HG03439 (cell line): Measurements from ENCODE around the gene FBXW9.
"Not testable (repeated sequence)": the region's sequence is repeated elsewhere in the genome, so short reads cannot be mapped to it uniquely, and the experiment has no call there.

ENCODE experiments used
- ATAC-seq: cut with Tn5 transposase; IDR thresholded peaks from one replicate; pipeline ENCODE4 v1.9.1; 2021; ENCODE audit warnings: mild to moderate bottlenecking, moderate library complexity; ENCODE audit not compliant: unreplicated experiment

Gene FBXW9

DNA sequence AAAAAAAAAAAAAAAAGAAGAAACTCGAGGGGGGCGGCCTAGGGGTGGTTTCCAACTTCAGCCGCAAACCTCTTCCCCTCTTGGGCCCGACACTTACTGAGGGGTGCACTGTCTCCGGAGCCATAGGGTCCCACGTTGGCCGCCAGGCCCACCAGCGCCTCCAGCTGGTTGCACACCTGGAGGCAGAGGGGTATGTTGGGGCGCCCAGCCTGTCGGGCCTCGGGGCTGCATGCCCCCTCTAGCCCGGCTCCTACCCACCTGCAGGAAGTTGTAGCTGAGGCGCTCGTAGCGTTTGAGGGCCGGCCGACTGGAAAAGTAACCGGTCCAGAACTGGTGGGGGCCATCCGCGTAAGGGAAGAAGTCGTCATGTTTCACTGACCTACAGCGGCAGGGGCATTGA, 38.5 kb downstream of the FBXW9 start:
- ATAC-seq, result no peak

DNA sequence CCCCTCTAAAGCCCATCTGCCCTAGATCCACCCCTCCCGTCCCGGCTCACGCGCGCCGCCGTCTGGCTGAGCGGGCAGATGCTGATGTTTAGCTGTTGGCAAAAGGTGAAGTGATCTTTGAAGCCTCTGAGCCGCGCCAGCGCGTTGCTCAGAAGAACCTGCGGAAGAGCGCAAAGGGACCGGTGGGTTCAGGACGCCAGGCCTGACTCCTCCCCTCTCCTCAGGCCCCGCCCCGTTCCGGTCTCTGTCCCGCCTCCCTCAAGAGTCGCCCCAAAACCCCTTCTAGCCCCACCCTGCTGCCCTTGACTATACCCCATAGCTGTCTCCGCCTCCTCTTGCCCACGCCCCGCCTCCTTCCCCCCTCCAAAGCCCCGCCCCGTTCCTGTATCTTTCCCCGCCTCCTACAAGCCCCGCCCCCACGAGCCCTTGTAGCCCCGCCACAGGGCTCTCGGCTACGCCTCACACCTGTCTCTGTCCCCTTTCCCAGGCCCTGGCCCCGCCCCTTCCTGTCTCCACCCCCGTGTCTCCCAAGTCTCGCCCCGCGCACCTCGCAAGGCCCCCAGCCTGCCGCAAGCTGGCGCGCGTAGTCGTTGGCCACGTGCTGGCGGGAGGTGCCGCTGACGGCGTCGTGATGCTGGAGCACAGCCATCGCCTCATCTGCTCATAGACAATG, 39.4 kb downstream of the FBXW9 start:
- ATAC-seq, result no peak

DNA sequence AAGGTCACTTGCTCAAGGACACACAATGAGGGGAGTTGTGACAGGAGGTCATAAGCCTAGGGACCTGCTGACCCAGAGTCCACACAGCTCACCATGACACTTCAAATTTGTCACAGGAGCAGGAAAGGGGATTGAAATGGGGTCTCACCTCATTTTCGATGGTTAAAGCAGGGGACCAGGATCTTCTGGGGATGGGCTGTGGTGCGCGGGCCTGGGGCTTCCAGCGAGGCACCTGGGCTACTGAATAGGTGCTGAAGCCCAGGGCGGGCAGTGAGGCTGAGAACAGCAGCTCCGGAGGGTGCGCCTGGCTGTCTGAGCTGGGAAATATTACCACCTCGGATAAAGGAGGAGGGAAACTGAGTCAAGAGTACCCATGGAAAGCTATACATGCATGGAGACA, 40.9 kb downstream of the FBXW9 start:
- ATAC-seq, result no peak

DNA sequence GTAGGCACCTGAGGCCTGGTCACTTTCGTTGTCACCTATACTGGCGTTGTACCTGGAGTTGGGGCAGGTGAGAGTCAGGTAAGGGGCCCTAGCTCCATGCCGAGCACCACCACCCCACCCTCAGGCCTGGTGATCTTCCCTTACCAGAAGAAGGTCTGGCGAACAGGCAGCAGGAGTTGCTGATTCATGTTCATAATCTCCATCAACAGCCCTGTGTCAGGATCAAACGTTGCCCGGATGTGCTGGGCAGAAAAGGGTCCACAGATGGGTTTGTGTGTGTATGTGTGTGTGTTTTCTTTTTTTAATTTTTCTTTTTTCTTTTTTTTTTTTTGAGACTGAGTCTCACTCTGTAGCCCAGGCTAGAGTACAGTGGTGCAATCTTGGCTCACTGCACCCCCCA, 44.2 kb downstream of the FBXW9 start:
- no peak for ATAC-seq

DNA sequence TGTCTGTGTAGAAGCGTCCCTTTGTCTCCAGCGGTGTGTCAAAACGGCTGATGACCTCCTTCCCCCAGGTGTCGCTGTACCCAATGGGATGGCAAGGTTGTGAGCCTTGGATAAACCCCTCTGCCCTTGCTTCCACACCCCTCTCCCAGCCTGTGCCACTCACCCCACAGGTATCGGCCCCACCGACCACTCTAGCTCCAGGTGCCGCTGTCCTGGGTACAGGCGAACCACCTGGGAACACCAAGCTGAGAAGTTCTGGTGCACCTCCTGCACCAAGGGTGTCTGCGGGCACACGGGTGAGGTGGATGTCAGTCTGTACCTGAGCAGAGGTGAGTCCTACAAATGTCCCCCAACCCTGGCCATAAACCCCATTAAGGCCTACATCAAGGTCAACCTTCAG, 46.5 kb downstream of the FBXW9 start:
- ATAC-seq, result no peak

DNA sequence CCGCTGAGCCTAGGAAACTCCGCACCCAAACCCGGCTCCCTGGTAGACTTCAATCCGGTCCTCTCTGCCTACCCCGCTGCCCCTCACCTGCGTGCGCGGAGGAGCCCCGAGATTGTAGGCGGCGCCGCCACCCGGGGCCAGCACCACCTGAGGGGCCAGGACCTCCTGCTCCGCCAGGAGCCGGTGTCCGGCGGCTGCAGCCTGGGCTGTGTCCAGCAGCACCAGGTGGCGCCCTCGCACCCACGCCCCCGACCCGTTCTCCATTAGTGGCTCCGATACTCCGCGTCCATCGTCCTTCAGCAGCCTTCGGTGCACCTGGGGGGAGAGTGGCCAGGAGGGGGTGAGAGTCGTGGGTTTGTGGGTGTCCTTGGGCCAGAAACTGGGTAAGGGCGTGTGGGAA, 48.3 kb downstream of the FBXW9 start:
- ATAC-seq, result no peak

DNA sequence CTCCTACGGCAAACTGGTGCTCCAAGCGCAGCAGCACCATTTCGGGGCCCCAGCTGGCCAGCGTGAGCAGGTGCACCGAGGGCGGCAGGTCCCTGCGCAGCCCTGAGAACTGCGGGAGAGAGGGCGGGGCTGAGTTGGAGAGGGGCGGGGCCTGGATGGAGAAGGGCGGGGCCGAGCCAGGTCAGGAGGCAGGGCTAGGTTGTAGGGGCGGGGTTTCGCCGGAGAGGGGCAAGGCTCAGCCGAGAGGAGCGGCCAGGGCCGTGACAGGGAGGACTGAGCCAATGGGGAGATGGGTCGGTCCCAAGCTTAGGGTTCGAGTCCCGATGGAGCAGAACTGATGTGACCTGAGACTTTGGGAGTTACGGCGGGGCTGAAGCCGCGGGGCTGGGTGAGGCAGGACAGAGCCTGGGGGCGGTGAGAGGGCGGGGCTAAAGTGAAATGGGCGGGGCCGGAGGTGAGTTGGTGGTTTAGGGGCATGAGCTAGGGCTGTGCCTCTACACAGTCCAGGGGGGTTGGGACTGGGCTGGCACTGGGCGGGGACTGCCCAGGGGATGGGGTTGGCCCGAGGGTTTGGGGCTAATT, 48.9 kb downstream of the FBXW9 start:
- ATAC-seq, result no peak

DNA sequence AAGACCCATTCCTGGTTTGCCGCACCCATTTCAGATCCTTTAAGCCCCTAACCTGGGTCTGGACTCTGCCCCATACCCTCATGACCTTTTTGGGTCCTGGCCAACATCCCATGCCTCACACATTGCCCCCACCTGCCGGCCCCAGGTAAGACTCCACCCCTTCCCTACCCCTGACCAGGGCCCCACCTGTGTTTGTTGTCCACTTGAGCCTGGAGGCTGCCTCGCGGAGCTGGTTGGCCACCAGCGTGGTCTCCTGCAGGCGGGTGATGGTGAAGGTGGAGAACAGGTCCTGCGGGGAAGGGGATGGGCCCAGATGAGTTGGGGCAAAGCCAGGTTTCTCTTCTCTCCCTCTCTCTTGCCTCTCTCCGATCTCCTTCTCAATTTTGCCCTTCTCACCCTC, 49.4 kb downstream of the FBXW9 start:
- ATAC-seq, result no peak

DNA sequence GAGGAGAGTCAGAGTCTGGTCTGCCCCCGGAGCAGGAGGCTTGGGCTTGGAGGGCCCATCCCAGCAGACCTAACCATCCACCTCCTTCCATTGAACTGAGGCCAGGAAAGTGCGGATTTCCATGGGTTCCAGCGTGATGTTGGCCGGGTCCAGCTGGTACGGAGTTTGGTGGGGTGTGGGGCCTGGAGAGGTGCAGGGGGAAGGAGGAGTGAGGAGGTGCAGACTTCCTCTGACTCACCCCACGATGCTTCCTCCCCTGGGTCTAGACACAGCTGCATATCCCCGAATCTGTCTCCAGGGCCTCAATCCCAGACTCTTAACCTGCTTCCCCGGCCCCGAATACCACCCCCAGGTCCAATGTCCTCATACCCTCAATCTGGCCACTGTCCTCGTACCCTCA, 49.9 kb downstream of the FBXW9 start:
- no peak for ATAC-seq

DNA sequence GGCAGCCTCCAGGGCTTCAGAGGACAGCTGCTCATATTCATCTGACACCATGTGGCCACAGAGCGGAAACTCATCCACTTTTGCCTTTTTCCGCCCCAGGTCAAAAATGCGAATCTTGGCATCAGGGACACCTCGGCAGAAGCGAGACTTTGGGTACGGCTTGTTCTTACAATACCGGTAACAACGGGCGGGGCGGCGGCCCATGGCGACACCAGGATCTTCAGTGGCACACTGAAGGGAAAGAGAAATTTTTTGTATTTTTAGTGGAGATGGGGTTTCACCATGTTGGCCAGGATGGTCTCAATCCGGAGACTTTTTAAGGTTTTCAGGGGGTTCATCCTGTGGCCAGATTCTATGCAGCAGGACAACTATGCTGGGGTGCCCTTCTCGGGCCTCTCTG, 52.7 kb downstream of the FBXW9 start:
- not testable (repeated sequence) for ATAC-seq

DNA sequence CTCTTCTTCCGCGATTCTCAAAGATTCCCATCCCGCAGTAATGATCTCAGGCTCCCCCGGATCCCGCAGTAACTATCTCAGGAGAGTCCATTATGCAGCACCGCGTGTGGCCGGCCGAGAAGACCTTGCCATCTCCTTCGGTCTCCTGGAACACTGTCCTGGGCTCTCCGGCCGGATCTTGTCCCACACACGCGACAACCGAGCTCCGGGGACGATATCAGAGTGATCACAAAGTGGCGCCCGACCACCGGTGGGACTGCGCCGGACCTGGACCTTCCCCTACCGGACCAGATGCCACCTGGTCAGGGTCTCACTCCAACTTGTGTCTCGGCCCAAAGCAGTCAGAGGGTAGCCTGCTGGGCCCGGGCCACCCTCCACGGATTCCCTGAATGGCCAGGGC, 53.9 kb downstream of the FBXW9 start:
- no peak for ATAC-seq

DNA sequence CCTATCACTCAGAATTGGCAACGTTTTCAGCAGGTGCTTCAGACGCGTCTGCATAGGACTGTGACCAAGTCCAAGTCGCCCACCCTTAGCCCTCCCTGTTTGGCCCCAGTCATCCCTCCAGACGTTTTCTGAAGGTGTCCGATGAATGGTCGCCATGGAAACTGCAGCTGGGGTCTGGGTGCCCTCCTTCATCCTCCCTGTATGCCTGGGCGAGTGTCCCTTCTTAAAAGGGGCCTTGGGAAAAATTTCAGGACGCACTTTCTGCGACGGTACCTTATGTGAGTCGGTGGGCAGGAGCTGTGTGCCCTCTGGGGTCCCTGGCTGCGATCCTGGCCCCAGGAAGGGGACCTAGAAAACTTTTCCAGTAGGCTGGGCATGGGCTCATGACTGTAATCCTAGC, 55.0 kb downstream of the FBXW9 start:
- ATAC-seq, result no peak

DNA sequence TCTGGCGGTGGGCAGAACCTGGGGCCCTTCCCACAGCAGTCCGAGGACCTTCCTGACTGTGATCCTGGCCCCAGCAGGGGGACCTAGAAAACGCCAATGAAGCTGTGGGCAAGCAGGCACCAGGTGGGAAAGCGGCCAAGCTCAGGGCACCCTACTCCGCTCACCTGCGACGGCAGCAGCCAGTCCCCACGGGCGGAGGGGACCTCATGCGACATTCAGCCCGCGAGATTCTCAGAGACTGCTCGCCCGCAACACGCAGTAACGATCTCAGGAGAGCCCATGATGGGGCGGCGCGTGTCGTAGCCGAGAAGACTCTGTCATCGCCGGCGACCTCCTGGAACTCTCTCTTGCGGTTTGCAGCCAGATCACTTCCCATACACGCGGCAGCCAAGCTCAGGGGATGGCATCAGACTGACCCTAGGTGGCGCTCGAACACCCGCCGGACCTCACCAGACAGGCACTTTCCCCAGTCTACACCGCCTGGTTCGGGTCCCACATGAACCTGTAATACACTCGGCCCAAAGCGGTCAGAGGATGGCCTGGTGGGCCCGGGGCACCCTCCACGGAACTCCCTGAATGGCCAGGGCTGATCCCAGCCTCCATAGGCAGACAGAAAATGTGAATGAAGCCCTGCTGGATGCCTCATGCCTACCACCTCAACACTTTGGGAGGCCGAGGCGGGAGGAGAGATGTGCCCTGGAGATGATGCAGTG, 56.4 kb downstream of the FBXW9 start:
- ATAC-seq, result no peak
